Fibroblast of lung (primary cell): ENCODE data around the gene AKAP13.

Experiments used
- EZH2 ChIP-seq: IDR thresholded peaks from 2 replicates; pipeline ENCODE4 v1.5.1; 2012; ENCODE audit warnings: low read length, control low read depth, mild to moderate bottlenecking; ENCODE audit errors: missing control alignments
- TF ChIP-seq, protein P1 (sequence below), 2 donors: IDR thresholded peaks in 1 of 2; conservative IDR thresholded peaks in 1 of 2; 1 replicate in 1 of 2; 2 replicates in 1 of 2; pipeline ENCODE4 v1.5.1; 2011 to 2012; ENCODE audit warnings: low read length in 2 of 2, control low read depth in 1 of 2, inconsistent platforms in 1 of 2, low read depth in 1 of 2, mild to moderate bottlenecking in 1 of 2

DNA sequence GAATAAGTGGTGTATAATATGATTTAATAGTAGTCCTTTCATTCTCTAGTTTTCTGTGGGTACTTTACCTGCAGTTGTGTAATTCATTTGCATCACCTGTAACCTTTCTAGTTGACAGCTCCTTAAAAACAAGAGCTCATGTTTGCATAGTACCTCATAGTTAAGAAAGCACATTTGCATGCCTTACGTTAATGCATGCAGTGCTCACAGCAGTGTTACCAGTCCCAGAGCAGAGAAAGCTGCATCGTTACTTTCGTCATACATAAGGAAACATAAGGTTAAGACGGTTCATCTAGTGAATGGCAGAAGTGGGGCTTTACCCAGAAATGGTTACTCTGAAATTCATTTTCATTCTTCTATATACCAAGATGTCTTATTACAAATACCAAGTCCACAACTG, 111.3 kb downstream of the AKAP13 start:
- TF ChIP-seq, protein P1, sequence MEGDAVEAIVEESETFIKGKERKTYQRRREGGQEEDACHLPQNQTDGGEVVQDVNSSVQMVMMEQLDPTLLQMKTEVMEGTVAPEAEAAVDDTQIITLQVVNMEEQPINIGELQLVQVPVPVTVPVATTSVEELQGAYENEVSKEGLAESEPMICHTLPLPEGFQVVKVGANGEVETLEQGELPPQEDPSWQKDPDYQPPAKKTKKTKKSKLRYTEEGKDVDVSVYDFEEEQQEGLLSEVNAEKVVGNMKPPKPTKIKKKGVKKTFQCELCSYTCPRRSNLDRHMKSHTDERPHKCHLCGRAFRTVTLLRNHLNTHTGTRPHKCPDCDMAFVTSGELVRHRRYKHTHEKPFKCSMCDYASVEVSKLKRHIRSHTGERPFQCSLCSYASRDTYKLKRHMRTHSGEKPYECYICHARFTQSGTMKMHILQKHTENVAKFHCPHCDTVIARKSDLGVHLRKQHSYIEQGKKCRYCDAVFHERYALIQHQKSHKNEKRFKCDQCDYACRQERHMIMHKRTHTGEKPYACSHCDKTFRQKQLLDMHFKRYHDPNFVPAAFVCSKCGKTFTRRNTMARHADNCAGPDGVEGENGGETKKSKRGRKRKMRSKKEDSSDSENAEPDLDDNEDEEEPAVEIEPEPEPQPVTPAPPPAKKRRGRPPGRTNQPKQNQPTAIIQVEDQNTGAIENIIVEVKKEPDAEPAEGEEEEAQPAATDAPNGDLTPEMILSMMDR (conservative IDR thresholded peaks at IDR 0.05 in 1 of 2, IDR thresholded peaks at IDR 0.05 in 1 of 2; ENCODE audit: low read depth in 1 of 2, low read length in 2 of 2): no peak
- TF ChIP-seq EZH2: no peak
